Panc1 (cell line): ENCODE results near the gene EVI5.

Experiments used
- POLR2AphosphoS5 ChIP-seq: IDR thresholded peaks from 2 replicates; pipeline ENCODE4 v1.6.1; 2012; ENCODE audit warnings: mild to moderate bottlenecking, low read depth, low read length, moderate library complexity
- SIN3A ChIP-seq: IDR thresholded peaks from 2 replicates; pipeline ENCODE4 v1.6.1; 2012; ENCODE audit warnings: low read depth, mild to moderate bottlenecking, low read length, moderate library complexity, borderline replicate concordance; ENCODE audit not compliant: insufficient read depth
- TCF7L2 ChIP-seq: IDR thresholded peaks from 2 replicates; pipeline ENCODE4 v1.6.1; 2011; ENCODE audit warnings: mild to moderate bottlenecking, low read depth, low read length, inconsistent platforms
- TF ChIP-seq, protein P1 (sequence below): fragments of 450-650 bp; IDR thresholded peaks from 2 replicates; pipeline ENCODE4 v1.5.1; 2017; ENCODE audit warnings: mild to moderate bottlenecking
- TF ChIP-seq, protein P2 (sequence below), 2 experiments: IDR thresholded peaks; 2 replicates each; pipeline ENCODE4 v1.6.1; 2011 to 2012; ENCODE audit warnings: low read depth in 2 of 2, control low read depth in 1 of 2, low read length in 1 of 2, mild to moderate bottlenecking in 1 of 2, moderate library complexity in 1 of 2; ENCODE audit not compliant: insufficient read depth in 1 of 2

DNA sequence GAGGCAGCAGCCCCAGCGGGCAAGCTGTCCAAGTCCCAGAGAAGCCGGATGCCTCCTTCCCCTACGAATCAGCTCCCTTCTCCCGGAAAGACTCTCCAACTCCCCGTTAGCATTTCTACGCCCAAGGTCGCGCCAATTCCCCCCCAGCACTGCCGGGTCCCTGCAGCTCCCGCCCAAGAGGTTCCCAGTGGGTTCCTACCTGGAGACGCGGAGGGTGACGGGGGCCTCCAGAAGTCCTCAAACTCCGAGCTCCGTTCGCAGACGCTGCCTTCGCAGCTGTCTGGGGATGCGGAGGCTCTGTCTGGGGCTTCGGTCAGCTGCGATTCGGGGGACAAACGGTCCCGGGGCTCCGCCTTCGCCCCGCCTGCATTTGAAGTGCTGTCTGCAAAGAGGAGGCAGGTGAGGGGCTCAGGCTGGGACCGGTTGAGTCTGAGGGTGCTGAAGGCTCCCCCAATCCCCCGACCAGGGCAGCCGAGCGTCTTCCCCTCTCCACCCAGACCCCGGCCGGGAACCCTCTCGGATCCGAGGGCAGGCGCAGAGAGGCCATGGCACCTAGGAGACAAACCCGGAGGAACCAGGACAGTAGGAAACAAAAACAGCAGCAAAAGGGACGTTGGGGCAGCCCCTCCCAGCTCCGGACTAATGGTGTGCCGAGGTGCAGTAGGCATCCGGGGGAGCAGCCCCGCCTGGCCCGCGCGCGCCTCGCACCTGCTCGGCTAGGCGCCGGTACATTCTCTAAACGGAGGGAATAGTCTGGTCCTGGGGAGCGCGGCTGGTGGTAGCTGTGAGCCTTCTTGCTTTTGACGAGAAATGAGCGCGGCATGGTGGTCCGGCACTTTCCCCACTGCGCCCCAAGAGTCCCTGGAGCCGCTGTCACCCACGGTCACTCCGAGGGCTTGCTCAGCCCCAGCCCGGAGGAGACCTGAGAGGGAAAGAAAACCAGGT is 302.0 kb downstream of the EVI5 start:
- TF ChIP-seq, protein P1, sequence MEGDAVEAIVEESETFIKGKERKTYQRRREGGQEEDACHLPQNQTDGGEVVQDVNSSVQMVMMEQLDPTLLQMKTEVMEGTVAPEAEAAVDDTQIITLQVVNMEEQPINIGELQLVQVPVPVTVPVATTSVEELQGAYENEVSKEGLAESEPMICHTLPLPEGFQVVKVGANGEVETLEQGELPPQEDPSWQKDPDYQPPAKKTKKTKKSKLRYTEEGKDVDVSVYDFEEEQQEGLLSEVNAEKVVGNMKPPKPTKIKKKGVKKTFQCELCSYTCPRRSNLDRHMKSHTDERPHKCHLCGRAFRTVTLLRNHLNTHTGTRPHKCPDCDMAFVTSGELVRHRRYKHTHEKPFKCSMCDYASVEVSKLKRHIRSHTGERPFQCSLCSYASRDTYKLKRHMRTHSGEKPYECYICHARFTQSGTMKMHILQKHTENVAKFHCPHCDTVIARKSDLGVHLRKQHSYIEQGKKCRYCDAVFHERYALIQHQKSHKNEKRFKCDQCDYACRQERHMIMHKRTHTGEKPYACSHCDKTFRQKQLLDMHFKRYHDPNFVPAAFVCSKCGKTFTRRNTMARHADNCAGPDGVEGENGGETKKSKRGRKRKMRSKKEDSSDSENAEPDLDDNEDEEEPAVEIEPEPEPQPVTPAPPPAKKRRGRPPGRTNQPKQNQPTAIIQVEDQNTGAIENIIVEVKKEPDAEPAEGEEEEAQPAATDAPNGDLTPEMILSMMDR: no peak
- TF ChIP-seq POLR2AphosphoS5: no peak
- TF ChIP-seq TCF7L2: no peak
- TF ChIP-seq, protein P2, sequence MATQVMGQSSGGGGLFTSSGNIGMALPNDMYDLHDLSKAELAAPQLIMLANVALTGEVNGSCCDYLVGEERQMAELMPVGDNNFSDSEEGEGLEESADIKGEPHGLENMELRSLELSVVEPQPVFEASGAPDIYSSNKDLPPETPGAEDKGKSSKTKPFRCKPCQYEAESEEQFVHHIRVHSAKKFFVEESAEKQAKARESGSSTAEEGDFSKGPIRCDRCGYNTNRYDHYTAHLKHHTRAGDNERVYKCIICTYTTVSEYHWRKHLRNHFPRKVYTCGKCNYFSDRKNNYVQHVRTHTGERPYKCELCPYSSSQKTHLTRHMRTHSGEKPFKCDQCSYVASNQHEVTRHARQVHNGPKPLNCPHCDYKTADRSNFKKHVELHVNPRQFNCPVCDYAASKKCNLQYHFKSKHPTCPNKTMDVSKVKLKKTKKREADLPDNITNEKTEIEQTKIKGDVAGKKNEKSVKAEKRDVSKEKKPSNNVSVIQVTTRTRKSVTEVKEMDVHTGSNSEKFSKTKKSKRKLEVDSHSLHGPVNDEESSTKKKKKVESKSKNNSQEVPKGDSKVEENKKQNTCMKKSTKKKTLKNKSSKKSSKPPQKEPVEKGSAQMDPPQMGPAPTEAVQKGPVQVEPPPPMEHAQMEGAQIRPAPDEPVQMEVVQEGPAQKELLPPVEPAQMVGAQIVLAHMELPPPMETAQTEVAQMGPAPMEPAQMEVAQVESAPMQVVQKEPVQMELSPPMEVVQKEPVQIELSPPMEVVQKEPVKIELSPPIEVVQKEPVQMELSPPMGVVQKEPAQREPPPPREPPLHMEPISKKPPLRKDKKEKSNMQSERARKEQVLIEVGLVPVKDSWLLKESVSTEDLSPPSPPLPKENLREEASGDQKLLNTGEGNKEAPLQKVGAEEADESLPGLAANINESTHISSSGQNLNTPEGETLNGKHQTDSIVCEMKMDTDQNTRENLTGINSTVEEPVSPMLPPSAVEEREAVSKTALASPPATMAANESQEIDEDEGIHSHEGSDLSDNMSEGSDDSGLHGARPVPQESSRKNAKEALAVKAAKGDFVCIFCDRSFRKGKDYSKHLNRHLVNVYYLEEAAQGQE (IDR thresholded peaks at IDR 0.05; ENCODE audit: insufficient read depth in 1 of 2, low read depth in 2 of 2, low read length in 1 of 2): no peak
- no peak for TF ChIP-seq SIN3A
